ENCODE measurements around the gene GNPDA2.
A peak's percentile ranks its signal among the peaks of the same experiment; 100 is the strongest.
"Not testable (repeated sequence)": the region's sequence is repeated elsewhere in the genome, so short reads cannot be mapped to it uniquely, and the experiment has no call there.

GNPDA2 gene

GRCh38 chr4:44736900-44737299 is 10.5 kb upstream of the GNPDA2 start:
- Histone ChIP-seq H3K27me3 (ENCODE audit: insufficient read depth, poor library complexity, severe bottlenecking) (no peaks in the 10 kb centered on the region), H3K4me3 (replicated peaks; ENCODE audit: insufficient read depth, low read length) (no peak overlapping the region), H3K27ac (replicated peaks) (no peak overlapping the region)
- TF ChIP-seq REST (IDR thresholded peaks at IDR 0.05; ENCODE audit: insufficient replicate concordance, low read depth) (no peak), SPI1 (IDR thresholded peaks at IDR 0.05; ENCODE audit: borderline replicate concordance, low read depth) (peak; percentile 53; the same call in 1 of the 2 replicates)
- DNase-seq (ENCODE audit: low read depth in 1 of 2, low spot score in 1 of 2) = peak in 1 of 2 experiments; percentile 11

- not testable (repeated sequence) for H3K27me3 ChIP-seq (ENCODE audit: insufficient read depth, poor library complexity, severe bottlenecking); DNase-seq (ENCODE audit: low read depth in 1 of 2, low spot score in 1 of 2); H3K4me3 ChIP-seq (replicated peaks; ENCODE audit: insufficient read depth, low read length); H3K27ac ChIP-seq (replicated peaks)
Observed at GRCh38 chr4:44728694-44729093, 2.3 kb upstream of the GNPDA2 start.

GRCh38 chr4:44727471-44727870 is 1.1 kb upstream of the GNPDA2 start:
- Histone ChIP-seq H3K27me3 (ENCODE audit: insufficient read depth, poor library complexity, severe bottlenecking) (no peaks in the 10 kb centered on the region), H3K27ac (replicated peaks) (no peak overlapping the region), H3K4me3 (replicated peaks; ENCODE audit: insufficient read depth, low read length) (no peak overlapping the region)
- no peak for TF ChIP-seq CTCF (IDR thresholded peaks at IDR 0.05; ENCODE audit: insufficient read depth, low read length)
- TF ChIP-seq SPI1 (IDR thresholded peaks at IDR 0.05; ENCODE audit: borderline replicate concordance, low read depth) = no peak
- no peak for TF ChIP-seq GABPA (IDR thresholded peaks at IDR 0.05; ENCODE audit: low read depth)
- no peak for TF ChIP-seq POLR2AphosphoS5 (IDR thresholded peaks at IDR 0.05; ENCODE audit: low read depth)
- TF ChIP-seq REST (IDR thresholded peaks at IDR 0.05; ENCODE audit: insufficient replicate concordance, low read depth) = no peak
- DNase-seq (ENCODE audit: low read depth in 1 of 2, low spot score in 1 of 2) = no peak

- no peaks in the 10 kb centered on the region for H3K27me3 ChIP-seq (ENCODE audit: insufficient read depth, poor library complexity, severe bottlenecking)
- H3K27ac ChIP-seq (replicated peaks) = peak overlapping the region; percentile 61
- no peak for TF ChIP-seq SPI1 (IDR thresholded peaks at IDR 0.05; ENCODE audit: borderline replicate concordance, low read depth)
- TF ChIP-seq POLR2AphosphoS5 (IDR thresholded peaks at IDR 0.05; ENCODE audit: low read depth) = no peak
- TF ChIP-seq REST (IDR thresholded peaks at IDR 0.05; ENCODE audit: insufficient replicate concordance, low read depth) = no peak
- TF ChIP-seq CTCF (IDR thresholded peaks at IDR 0.05; ENCODE audit: insufficient read depth, low read length) = no peak
- TF ChIP-seq GABPA (IDR thresholded peaks at IDR 0.05; ENCODE audit: low read depth) = no peak
- peak overlapping the region; percentile 53 for H3K4me3 ChIP-seq (replicated peaks; ENCODE audit: insufficient read depth, low read length)
- DNase-seq (ENCODE audit: low read depth in 1 of 2, low spot score in 1 of 2) = no peak
Observed at GRCh38 chr4:44725726-44726037, 674 bp downstream of the GNPDA2 start.
